NCI-H345 (cell line): ENCODE data around the gene FAM110D.

Source experiments
- DNase-seq: peaks from one replicate; lab custom pipeline; 2025; lab: John Stamatoyannopoulos, UW

Gene FAM110D

GRCh38 chr1:26163684-26164035 lies 4.8 kb downstream of the FAM110D start:
- DNase-seq, result no peak

- peak; percentile 48 for DNase-seq
These were observed 5.4 kb downstream of the FAM110D start for GRCh38 chr1:26164036-26164860.

- no peak for DNase-seq
These were observed 6.3 kb downstream of the FAM110D start for GRCh38 chr1:26164861-26165842.

DNA sequence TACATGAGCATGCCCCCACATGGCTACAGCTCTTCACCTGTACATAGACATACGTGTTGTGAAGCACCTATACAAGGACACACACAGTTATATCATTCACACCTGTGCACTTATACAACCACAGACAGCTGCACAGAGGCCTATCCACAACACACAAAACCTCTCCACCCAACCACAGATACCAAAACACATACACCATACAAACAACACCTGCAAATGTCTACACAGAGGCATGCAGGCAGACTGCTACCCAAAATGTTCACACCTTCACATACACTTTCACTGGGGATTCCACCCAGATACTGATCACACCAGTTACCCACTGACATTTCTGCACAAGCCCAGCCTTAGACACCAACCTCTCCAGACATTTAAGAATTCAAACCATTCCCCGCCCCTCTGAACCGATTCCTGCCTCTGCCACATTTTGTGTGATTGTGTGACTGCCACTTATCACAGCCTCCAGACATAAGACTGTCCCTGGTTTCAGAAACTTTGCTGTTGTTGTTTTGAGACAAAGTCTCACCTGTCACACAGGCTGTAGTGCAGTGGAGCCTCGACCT lies 7.9 kb downstream of the FAM110D start:
- DNase-seq, result no peak

GRCh38 chr1:26168410-26169197 lies 9.7 kb downstream of the FAM110D start, which contains the start of gene C1orf232:
Gene C1orf232 (minus strand): TSS chr1:26168963. CDS start chr1:26168499, 464 bp downstream.
- peak; percentile 64 for DNase-seq

DNA sequence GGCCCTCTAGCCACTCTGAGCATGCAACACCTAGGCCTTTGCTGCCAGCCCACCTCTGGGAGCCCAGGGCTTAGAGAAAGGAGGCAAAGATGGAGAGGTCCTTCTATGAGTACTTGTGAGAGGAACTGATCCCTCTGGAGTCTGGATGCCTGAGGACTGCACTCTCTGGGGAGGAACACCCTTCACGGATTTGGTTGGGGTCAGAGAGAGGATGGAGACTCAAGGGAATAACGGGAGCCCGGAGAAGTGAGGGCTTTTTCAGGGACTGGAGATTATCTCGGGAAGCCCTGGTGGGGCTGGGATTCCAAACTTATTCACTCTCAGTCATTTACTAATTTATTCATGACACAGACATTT lies 10.3 kb downstream of the FAM110D start:
- no peak for DNase-seq

DNA sequence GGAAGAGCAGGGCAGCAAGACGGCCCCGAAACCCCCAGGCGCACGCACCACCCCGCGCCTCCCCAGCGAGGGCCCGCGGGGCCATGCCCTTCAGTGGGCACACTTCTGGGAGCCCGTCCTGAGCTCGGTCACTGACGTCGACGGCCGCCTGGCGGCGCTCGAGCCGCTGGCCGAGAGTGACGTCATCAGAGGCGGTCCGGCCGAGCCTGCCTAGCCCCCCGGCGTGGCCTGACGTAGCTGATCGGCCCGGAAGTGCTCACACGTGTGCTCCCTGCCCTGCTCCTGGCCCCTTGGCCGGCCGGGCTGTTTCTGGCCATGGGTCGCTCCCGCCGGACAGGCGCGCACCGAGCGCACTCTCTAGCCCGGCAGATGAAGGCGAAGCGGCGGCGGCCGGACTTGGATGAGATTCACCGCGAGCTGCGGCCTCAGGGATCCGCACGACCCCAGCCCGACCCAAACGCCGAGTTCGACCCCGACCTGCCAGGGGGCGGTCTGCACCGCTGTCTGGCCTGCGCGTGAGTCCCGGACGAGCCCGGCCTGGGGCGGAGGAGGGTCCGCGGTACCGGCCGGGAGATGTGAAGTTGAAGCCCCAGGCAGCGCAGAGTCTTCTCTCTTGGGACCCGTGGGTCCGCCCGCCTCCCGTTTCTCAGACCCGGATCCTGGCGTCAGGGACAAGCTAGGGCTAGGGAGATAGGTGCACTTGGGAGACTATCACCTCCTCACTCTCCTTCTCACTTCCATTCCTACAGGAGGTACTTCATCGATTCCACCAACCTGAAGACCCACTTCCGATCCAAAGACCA lies 11.0 kb downstream of the FAM110D start, which contains the start of gene ZNF593:
ZNF593 (plus strand) TSS at position 240 of the 803 bp plus-strand sequence; CDS start at position 316, 76 bp downstream.
- DNase-seq, result peak; percentile 93

- DNase-seq, result no peak
These were observed 11.6 kb downstream of the FAM110D start for GRCh38 chr1:26170472-26170821.

- no peak for DNase-seq
These were observed 12.5 kb downstream of the FAM110D start, which contains the start of gene ZNF593OS for GRCh38 chr1:26171084-26172072. Gene ZNF593OS (minus strand): TSS chr1:26171832. CDS start chr1:26171661, 171 bp downstream.

GRCh38 chr1:26175346-26175745 lies 16.5 kb downstream of the FAM110D start:
- DNase-seq, result no peak

- no peak for DNase-seq
These were observed 18.4 kb downstream of the FAM110D start, which contains the start of gene CNKSR1 for GRCh38 chr1:26177182-26177684. Gene CNKSR1 (plus strand): TSS chr1:26177491. CDS start chr1:26177548, 57 bp downstream.

DNA sequence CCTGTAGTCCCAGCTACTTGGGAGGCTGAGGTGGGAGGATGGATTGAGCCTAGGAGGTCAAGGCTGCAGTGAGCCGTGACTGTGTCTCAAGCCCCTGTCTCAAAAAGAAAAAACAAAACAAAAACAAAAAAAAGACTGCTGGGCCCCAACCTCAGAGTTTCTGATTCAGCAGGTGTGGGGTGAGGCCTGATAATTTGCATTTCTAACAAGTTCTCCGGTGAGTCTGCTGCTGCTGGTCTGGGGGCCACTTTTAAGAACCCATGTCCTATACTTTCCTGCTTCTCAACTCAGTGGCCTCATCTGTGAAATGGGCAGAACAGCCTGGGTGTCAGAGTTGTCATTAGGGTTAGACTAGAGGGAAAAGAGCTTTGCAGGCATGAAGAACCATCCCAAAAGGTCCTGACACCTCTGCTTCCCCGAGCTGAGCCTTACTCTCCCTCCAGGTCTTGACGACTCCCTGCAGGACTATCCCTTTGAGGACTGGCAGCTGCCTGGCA lies 21.2 kb downstream of the FAM110D start:
- no peak for DNase-seq

DNA sequence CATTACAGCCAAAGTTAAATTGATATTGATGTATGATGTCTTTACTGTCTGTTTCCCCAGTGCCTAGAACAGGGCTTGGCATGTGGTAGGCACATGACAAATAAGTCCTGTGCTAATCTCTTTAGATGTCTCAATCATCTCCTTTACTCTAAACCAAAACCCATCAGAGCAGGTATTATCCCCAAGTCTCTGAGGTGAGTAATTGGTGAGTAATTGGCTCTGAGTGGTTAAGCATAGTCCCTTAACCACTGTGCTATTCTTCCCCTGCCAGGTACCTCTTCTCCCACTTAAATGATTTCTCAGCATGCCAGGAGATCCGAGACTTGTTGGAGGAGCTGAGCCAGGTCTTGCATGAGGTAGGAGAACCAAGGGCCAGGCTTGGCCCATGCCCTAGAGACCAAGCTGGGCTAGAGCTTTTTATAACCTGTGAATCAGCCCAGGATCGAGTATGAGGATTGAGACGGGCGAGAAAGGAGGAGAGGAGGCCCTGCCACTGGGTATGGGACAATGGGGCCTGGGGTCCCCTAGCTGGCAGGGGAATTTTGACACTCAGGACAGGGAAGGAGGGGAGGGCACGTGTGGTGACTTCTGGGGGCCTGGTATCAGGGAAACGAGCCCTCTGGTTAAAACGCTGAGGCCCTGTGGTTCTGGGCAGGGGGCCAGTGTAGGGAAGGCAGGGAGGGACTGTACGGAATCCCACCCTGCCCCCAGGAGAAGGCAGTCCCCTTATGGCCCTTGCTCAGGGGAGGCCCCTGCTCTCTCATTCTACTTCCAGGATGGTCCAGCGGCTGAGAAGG lies 22.9 kb downstream of the FAM110D start:
- no peak for DNase-seq

GRCh38 chr1:26182383-26182696 lies 23.5 kb downstream of the FAM110D start:
- no peak for DNase-seq

DNA sequence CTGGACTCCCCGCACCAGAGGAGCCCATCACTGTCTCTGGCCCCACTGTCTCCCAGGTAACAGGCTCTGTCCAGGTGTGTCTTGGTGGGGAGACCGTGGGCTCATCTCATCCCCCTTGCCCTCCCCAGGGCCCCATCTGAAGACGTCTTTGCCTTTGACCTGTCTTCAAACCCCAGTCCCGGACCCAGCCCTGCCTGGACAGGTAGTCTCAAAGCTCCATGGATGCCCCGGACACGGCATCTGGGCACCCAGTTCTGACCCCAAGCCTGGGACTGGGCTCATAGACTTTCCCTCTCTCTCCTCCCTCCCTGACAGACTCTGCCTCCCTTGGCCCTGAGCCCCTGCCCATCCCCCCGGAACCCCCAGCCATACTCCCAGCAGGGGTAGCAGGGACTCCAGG lies 25.2 kb downstream of the FAM110D start:
- no peak for DNase-seq

GRCh38 chr1:26184883-26185282 lies 26.0 kb downstream of the FAM110D start:
- DNase-seq, result no peak

DNA sequence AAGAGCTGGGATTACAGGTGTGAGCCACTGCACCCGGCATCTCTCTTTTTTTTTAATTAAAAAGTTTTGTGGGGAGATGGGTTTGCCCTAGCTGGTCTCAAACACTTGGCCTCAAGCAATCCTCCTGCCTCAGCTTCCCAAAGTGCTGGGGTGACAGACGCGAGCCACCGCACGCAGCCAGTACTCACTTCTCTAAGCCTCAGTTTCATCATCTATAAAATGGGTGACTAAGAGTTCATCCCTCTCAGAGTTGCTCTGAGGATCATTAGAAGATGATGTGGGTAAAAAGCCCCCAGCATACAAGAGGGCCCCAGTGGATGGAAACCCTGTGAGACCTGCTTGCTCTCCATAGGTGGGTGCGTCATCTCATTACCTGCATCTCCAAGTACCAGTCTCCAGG lies 29.0 kb downstream of the FAM110D start:
- DNase-seq, result no peak

- DNase-seq, result no peak
These were observed 29.6 kb downstream of the FAM110D start for GRCh38 chr1:26188477-26188876.
